Measurements from ENCODE around the gene PRKAG2.

The PRKAG2 gene

DNA sequence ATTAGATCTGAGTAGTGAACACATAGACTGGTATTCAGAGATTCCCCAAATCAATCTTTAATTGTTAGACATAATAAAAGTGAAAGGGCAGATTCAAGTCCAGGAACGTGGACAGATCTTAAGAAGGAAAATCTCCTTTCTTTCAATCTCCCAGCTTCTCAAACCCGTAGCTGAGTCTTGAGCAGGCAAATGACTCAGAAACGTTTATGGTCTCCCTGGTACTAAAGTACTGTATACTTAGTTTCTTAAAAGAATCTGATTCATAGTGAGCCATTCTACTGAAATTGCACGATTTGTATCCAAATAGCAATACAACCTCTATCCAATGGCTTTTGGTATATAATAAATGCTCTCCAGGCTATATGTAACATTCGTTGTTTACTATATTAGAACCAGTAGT, 216.8 kb downstream of the PRKAG2 start:
- no peak overlapping the region for H3K9ac ChIP-seq (ENCODE audit: low read length)
- H3K27ac ChIP-seq (ENCODE audit: low read depth, low read length, poor library complexity, severe bottlenecking) = no peak overlapping the region
- H3K9me2 ChIP-seq (ENCODE audit: low read depth, low read length) = no peaks in the 10 kb centered on the region
- H3K27me3 ChIP-seq (ENCODE audit: insufficient read depth, low read length) = no peaks in the 10 kb centered on the region; the same call in 1 of the 2 replicates
- no peaks in the 10 kb centered on the region for H3K9me3 ChIP-seq (ENCODE audit: low read length)
- no peak overlapping the region for H3K4me2 ChIP-seq (ENCODE audit: low read length)
- H3K4me1 ChIP-seq (ENCODE audit: insufficient read depth, low read length, severe bottlenecking) = no peaks in the 10 kb centered on the region
- no peak overlapping the region for H3K4me3 ChIP-seq (ENCODE audit: low read depth, low read length, poor library complexity, severe bottlenecking)
- H3K79me2 ChIP-seq (ENCODE audit: insufficient read depth, low read length) = no peaks in the 10 kb centered on the region
- TF ChIP-seq EZH2 (IDR thresholded peaks at IDR 0.05; ENCODE audit: borderline replicate concordance, low read length) = no peak
- TF ChIP-seq, protein P1, sequence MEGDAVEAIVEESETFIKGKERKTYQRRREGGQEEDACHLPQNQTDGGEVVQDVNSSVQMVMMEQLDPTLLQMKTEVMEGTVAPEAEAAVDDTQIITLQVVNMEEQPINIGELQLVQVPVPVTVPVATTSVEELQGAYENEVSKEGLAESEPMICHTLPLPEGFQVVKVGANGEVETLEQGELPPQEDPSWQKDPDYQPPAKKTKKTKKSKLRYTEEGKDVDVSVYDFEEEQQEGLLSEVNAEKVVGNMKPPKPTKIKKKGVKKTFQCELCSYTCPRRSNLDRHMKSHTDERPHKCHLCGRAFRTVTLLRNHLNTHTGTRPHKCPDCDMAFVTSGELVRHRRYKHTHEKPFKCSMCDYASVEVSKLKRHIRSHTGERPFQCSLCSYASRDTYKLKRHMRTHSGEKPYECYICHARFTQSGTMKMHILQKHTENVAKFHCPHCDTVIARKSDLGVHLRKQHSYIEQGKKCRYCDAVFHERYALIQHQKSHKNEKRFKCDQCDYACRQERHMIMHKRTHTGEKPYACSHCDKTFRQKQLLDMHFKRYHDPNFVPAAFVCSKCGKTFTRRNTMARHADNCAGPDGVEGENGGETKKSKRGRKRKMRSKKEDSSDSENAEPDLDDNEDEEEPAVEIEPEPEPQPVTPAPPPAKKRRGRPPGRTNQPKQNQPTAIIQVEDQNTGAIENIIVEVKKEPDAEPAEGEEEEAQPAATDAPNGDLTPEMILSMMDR (IDR thresholded peaks at IDR 0.05; ENCODE audit: low read length) = no peak
- no peaks in the 10 kb centered on the region for H4K20me1 ChIP-seq (ENCODE audit: insufficient read depth, low read length)
- H2AFZ ChIP-seq (ENCODE audit: low read length) = no peak overlapping the region
- H3K36me3 ChIP-seq (ENCODE audit: insufficient read depth, low read length) = no peaks in the 10 kb centered on the region
- H3F3A ChIP-seq (ENCODE audit: insufficient read depth, low read length) = no peaks in the 10 kb centered on the region

- H3K36me3 ChIP-seq (ENCODE audit: insufficient read depth, low read length) = no peaks in the 10 kb centered on the region
- no peak overlapping the region for H3K27ac ChIP-seq (ENCODE audit: low read depth, low read length, poor library complexity, severe bottlenecking)
- no peaks in the 10 kb centered on the region; the same call in 1 of the 2 replicates for H3K27me3 ChIP-seq (ENCODE audit: insufficient read depth, low read length)
- H3K79me2 ChIP-seq (ENCODE audit: insufficient read depth, low read length) = no peaks in the 10 kb centered on the region
- no peaks in the 10 kb centered on the region for H3K4me1 ChIP-seq (ENCODE audit: insufficient read depth, low read length, severe bottlenecking)
- no peaks in the 10 kb centered on the region for H3F3A ChIP-seq (ENCODE audit: insufficient read depth, low read length)
- TF ChIP-seq, protein P1 (IDR thresholded peaks at IDR 0.05; ENCODE audit: low read length) = no peak
- TF ChIP-seq EZH2 (IDR thresholded peaks at IDR 0.05; ENCODE audit: borderline replicate concordance, low read length) = no peak
- no peak overlapping the region for H3K4me2 ChIP-seq (ENCODE audit: low read length)
- H2AFZ ChIP-seq (ENCODE audit: low read length) = no peak overlapping the region
- H3K9ac ChIP-seq (ENCODE audit: low read length) = no peak overlapping the region
- no peaks in the 10 kb centered on the region for H3K9me3 ChIP-seq (ENCODE audit: low read length)
- no peak overlapping the region for H3K4me3 ChIP-seq (ENCODE audit: low read depth, low read length, poor library complexity, severe bottlenecking)
- no peaks in the 10 kb centered on the region for H3K9me2 ChIP-seq (ENCODE audit: low read depth, low read length)
- no peaks in the 10 kb centered on the region for H4K20me1 ChIP-seq (ENCODE audit: insufficient read depth, low read length)
These were observed 217.7 kb downstream of the PRKAG2 start for GRCh38 chr7:151659219-151659618.

- no peaks in the 10 kb centered on the region for H3K9me2 ChIP-seq (ENCODE audit: low read depth, low read length)
- H3F3A ChIP-seq (ENCODE audit: insufficient read depth, low read length) = no peaks in the 10 kb centered on the region
- no peaks in the 10 kb centered on the region for H3K36me3 ChIP-seq (ENCODE audit: insufficient read depth, low read length)
- no peaks in the 10 kb centered on the region for H4K20me1 ChIP-seq (ENCODE audit: insufficient read depth, low read length)
- no peaks in the 10 kb centered on the region for H3K4me1 ChIP-seq (ENCODE audit: insufficient read depth, low read length, severe bottlenecking)
- no peak overlapping the region for H3K4me3 ChIP-seq (ENCODE audit: low read depth, low read length, poor library complexity, severe bottlenecking)
- no peak overlapping the region for H3K27ac ChIP-seq (ENCODE audit: low read depth, low read length, poor library complexity, severe bottlenecking)
- no peaks in the 10 kb centered on the region; the same call in 1 of the 2 replicates for H3K27me3 ChIP-seq (ENCODE audit: insufficient read depth, low read length)
- H3K9ac ChIP-seq (ENCODE audit: low read length) = no peak overlapping the region
- no peak overlapping the region for H2AFZ ChIP-seq (ENCODE audit: low read length)
- no peaks in the 10 kb centered on the region for H3K79me2 ChIP-seq (ENCODE audit: insufficient read depth, low read length)
- no peak for TF ChIP-seq EZH2 (IDR thresholded peaks at IDR 0.05; ENCODE audit: borderline replicate concordance, low read length)
- TF ChIP-seq, protein P1 (IDR thresholded peaks at IDR 0.05; ENCODE audit: low read length) = no peak
- H3K9me3 ChIP-seq (ENCODE audit: low read length) = no peaks in the 10 kb centered on the region
- no peak overlapping the region for H3K4me2 ChIP-seq (ENCODE audit: low read length)
These were observed 218.1 kb downstream of the PRKAG2 start for GRCh38 chr7:151658778-151659177.

Data from OCI-LY1 (cell line).